Measurements from ENCODE around the gene CDK5RAP1. TPM values are rescaled to one million over a fixed set of nuclear protein-coding genes. Genes with fewer than 3 reads are reported as not detected.

Gene CDK5RAP1
- total and polyA plus RNA-seq, 4 donors: 11.3 to 22.1 (median 14.8) TPM

GRCh38 chr20:33320006-33320405 is 81.3 kb downstream of the CDK5RAP1 start:
- Histone ChIP-seq H3K9me3 (ENCODE audit: control insufficient read depth in 4 of 4, low read length in 3 of 4) (no peaks in the 10 kb centered on the region), H3K27ac (ENCODE audit: low read depth in 1 of 2, low read length in 2 of 2) (no peak overlapping the region), H3K36me3 (ENCODE audit: control insufficient read depth in 4 of 4, insufficient read depth in 3 of 4, low read depth in 1 of 4, low read length in 3 of 4) (no peaks in the 10 kb centered on the region), H3K4me1 (ENCODE audit: control insufficient read depth in 4 of 4, insufficient read depth in 4 of 4, low read length in 3 of 4) (no peaks in the 10 kb centered on the region), H3K27me3 (ENCODE audit: control insufficient read depth in 4 of 4, insufficient read depth in 4 of 4, low read length in 3 of 4) (peaks cover 0 to 3% (median 0%) of the 10 kb centered on the region in 4 donors), H3K9ac (ENCODE audit: low read depth in 1 of 2, low read length in 2 of 2) (no peak overlapping the region), H3K4me3 (ENCODE audit: low read depth in 1 of 3, low read length in 3 of 3) (no peak overlapping the region)
- TF ChIP-seq GABPA (IDR thresholded peaks at IDR 0.05 in 1 of 2, conservative IDR thresholded peaks at IDR 0.05 in 1 of 2): no peak
- TF ChIP-seq RXRA (IDR thresholded peaks at IDR 0.05): no peak
- no peak for DNase-seq (ENCODE audit: low spot score)
- 80% methylated on average over 10 of the region's 10 CpGs for WGBS

DNA sequence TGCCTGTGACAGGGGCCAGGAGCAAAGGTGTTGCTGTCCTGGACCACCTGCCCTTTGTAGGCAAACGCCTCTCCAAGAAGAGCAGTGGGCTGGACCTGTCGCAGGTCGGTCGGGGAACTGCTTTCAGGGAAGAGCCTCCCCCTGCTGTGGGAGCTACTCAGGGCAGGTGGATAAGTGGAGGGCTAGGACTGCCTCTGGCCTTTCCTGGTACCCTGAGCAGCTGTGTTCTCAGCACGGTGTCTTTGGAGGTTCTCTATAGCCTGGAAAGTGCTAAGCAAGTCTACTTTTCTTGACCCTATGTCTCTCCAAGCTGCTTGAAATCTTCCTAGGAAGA is 83.3 kb downstream of the CDK5RAP1 start:
- Histone ChIP-seq H3K9me3 (ENCODE audit: control insufficient read depth in 4 of 4, low read length in 3 of 4) (no peaks in the 10 kb centered on the region), H3K36me3 (ENCODE audit: control insufficient read depth in 4 of 4, insufficient read depth in 3 of 4, low read depth in 1 of 4, low read length in 3 of 4) (no peaks in the 10 kb centered on the region), H3K4me1 (ENCODE audit: control insufficient read depth in 4 of 4, insufficient read depth in 4 of 4, low read length in 3 of 4) (no peaks in the 10 kb centered on the region), H3K4me3 (ENCODE audit: low read depth in 1 of 3, low read length in 3 of 3) (no peak overlapping the region), H3K27me3 (ENCODE audit: control insufficient read depth in 4 of 4, insufficient read depth in 4 of 4, low read length in 3 of 4) (peaks cover 0 to 3% (median 0%) of the 10 kb centered on the region in 4 donors), H3K9ac (ENCODE audit: low read depth in 1 of 2, low read length in 2 of 2) (no peak overlapping the region), H3K27ac (ENCODE audit: low read depth in 1 of 2, low read length in 2 of 2) (no peak overlapping the region)
- TF ChIP-seq RAD21 (IDR thresholded peaks at IDR 0.05) (no peak), TAF1 (conservative IDR thresholded peaks at IDR 0.05) (no peak), RXRA (IDR thresholded peaks at IDR 0.05) (no peak), JUND (IDR thresholded peaks at IDR 0.05) (no peak), GABPA (IDR thresholded peaks at IDR 0.05 in 1 of 2, conservative IDR thresholded peaks at IDR 0.05 in 1 of 2) (no peak), YY1 (IDR thresholded peaks at IDR 0.05) (no peak), FOXA2 (IDR thresholded peaks at IDR 0.05) (no peak), CTCF (IDR thresholded peaks at IDR 0.05; ENCODE audit: low read depth, low read length, missing input control) (no peak), SP1 (IDR thresholded peaks at IDR 0.05) (no peak), EGR1 (IDR thresholded peaks at IDR 0.05; ENCODE audit: low read depth in 2 of 2) (no peak), NR2F2 (IDR thresholded peaks at IDR 0.05) (no peak)
- TF ChIP-seq, protein P1, sequence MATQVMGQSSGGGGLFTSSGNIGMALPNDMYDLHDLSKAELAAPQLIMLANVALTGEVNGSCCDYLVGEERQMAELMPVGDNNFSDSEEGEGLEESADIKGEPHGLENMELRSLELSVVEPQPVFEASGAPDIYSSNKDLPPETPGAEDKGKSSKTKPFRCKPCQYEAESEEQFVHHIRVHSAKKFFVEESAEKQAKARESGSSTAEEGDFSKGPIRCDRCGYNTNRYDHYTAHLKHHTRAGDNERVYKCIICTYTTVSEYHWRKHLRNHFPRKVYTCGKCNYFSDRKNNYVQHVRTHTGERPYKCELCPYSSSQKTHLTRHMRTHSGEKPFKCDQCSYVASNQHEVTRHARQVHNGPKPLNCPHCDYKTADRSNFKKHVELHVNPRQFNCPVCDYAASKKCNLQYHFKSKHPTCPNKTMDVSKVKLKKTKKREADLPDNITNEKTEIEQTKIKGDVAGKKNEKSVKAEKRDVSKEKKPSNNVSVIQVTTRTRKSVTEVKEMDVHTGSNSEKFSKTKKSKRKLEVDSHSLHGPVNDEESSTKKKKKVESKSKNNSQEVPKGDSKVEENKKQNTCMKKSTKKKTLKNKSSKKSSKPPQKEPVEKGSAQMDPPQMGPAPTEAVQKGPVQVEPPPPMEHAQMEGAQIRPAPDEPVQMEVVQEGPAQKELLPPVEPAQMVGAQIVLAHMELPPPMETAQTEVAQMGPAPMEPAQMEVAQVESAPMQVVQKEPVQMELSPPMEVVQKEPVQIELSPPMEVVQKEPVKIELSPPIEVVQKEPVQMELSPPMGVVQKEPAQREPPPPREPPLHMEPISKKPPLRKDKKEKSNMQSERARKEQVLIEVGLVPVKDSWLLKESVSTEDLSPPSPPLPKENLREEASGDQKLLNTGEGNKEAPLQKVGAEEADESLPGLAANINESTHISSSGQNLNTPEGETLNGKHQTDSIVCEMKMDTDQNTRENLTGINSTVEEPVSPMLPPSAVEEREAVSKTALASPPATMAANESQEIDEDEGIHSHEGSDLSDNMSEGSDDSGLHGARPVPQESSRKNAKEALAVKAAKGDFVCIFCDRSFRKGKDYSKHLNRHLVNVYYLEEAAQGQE (IDR thresholded peaks at IDR 0.05): no peak
- TF ChIP-seq, protein P2, sequence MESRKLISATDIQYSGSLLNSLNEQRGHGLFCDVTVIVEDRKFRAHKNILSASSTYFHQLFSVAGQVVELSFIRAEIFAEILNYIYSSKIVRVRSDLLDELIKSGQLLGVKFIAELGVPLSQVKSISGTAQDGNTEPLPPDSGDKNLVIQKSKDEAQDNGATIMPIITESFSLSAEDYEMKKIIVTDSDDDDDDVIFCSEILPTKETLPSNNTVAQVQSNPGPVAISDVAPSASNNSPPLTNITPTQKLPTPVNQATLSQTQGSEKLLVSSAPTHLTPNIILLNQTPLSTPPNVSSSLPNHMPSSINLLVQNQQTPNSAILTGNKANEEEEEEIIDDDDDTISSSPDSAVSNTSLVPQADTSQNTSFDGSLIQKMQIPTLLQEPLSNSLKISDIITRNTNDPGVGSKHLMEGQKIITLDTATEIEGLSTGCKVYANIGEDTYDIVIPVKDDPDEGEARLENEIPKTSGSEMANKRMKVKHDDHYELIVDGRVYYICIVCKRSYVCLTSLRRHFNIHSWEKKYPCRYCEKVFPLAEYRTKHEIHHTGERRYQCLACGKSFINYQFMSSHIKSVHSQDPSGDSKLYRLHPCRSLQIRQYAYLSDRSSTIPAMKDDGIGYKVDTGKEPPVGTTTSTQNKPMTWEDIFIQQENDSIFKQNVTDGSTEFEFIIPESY (IDR thresholded peaks at IDR 0.05): no peak
- TF ChIP-seq, protein P3, sequence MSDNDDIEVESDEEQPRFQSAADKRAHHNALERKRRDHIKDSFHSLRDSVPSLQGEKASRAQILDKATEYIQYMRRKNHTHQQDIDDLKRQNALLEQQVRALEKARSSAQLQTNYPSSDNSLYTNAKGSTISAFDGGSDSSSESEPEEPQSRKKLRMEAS (IDR thresholded peaks at IDR 0.05): no peak
- WGBS: 45% methylated on average over 5 of the region's 5 CpGs
- DNase-seq (ENCODE audit: low spot score): no peak

Data from liver (tissue), 9 donors.